Stomach (tissue), 9 donors: ENCODE results near the gene ARFGAP1. TPM values are rescaled to one million over a fixed set of nuclear protein-coding genes. Genes with fewer than 3 reads are reported as not detected.

Experiments used
- DNase-seq, 2 donors: peaks; one replicate each; pipeline versions ENCODE4 v3.0.0 to v3.0.0-alpha.2; 2013 to 2019
- H3K27ac ChIP-seq, 5 donors: fragments of 200-600 bp in 4 of 5; sonication (generic) in 4 of 5; one replicate each; pipeline ENCODE4 v1.5.1; 2013 to 2019; ENCODE audit warnings: mild to moderate bottlenecking in 1 of 5, moderate library complexity in 1 of 5
- H3K27me3 ChIP-seq, 3 donors: fragments of 200-600 bp; sonication (generic); one replicate each; pipeline ENCODE4 v1.5.1; 2017 to 2019; ENCODE audit warnings: mixed run types in 1 of 3
- H3K36me3 ChIP-seq, 4 donors: fragments of 200-600 bp; sonication (generic); 1 replicate in 3 of 4; 2 replicates in 1 of 4; pipeline ENCODE4 v1.5.1; 2016 to 2019
- H3K4me1 ChIP-seq, 4 donors: fragments of 200-600 bp; sonication (generic); one replicate each; pipeline ENCODE4 v1.5.1; 2016 to 2019
- H3K4me3 ChIP-seq, 4 donors: fragments of 200-600 bp; sonication (generic) in 3 of 4; one replicate each; pipeline ENCODE4 v1.5.1; 2016 to 2019; ENCODE audit warnings: mild to moderate bottlenecking in 1 of 4
- H3K9me3 ChIP-seq, 4 donors: fragments of 200-600 bp; sonication (generic); one replicate each; pipeline ENCODE4 v1.5.1; 2016 to 2019
- EP300 ChIP-seq: sonication (generic); formaldehyde crosslinking; IDR thresholded peaks from one replicate; pipeline ENCODE4 v1.6.1; 2017; ENCODE audit warnings: antibody characterized with exemption
- POLR2A ChIP-seq, 4 donors: fragments of 450-650 bp; IDR thresholded peaks; one replicate each; pipeline ENCODE4 v1.6.1; 2016; ENCODE audit warnings: antibody characterized with exemption in 4 of 4, control low read depth in 2 of 4, mild to moderate bottlenecking in 1 of 4, moderate library complexity in 1 of 4
- POLR2AphosphoS5 ChIP-seq, 3 donors: sonication (generic); formaldehyde crosslinking; IDR thresholded peaks; one replicate each; pipeline ENCODE4 v1.6.1; 2016; ENCODE audit warnings: antibody characterized with exemption in 3 of 3
- WGBS, 5 donors: extraction: QIAGEN DNeasy Blood & Tissue Kit in 3 of 5; methylation state at CpG; one replicate each; pipeline versions ENCODE4 v1.1.5 to v1.1.7; 2013 to 2018; 5-methylcytosine and 5-hydroxymethylcytosine counted together
- intact Hi-C: fragments of 100-400 bp; cut with DNase I; formaldehyde crosslinking; loops from one replicate; pipeline ENCODE4 v1.15.1; 2023; ENCODE audit warnings: low total_unique reads
- polyA plus RNA-seq, 3 donors: library from polyadenylated mRNA; stranded (reverse); fragments of 200-250 nt; gene quantifications; one replicate each; pipeline ENCODE4 v1.2.3, GENCODE V29; 2013
- total RNA-seq, 5 donors: library from RNA; depleted of rRNA; stranded (reverse); fragments of >200 nt; gene quantifications; one replicate each; pipeline versions ENCODE4 v1.1.0 to v1.2.3, GENCODE V29; 2014 to 2016
- TF ChIP-seq, protein P1 (sequence below), 7 experiments: fragments of 450-650 bp in 4 of 7; fragments of 200-600 bp in 3 of 7; sonication (generic) in 3 of 7; IDR thresholded peaks; one replicate each; pipeline ENCODE4 v1.5.1; 2016 to 2019; ENCODE audit warnings: antibody characterized with exemption in 7 of 7, control low read depth in 2 of 7, mild to moderate bottlenecking in 1 of 7
- donor health status: healthy with polysubstance abuse.
- donor health status: Bipolar disorder and iron deficiency.
- donor health status: healthy.

The ARFGAP1 gene
- total and polyA plus RNA-seq, 8 donors, result 51.3 to 146 (median 59.4) TPM

GRCh38 chr20:63310265-63310991, 37.8 kb downstream of the ARFGAP1 start:
- no peak overlapping the region for H3K27ac ChIP-seq
- no peaks in the 10 kb centered on the region for H3K9me3 ChIP-seq
- H3K4me1 ChIP-seq, result peaks cover 0 to 7% (median 3%) of the 10 kb centered on the region in 4 donors
- no peaks in the 10 kb centered on the region for H3K36me3 ChIP-seq
- DNase-seq, result no peak
- no peak overlapping the region for H3K4me3 ChIP-seq
- TF ChIP-seq POLR2A (IDR thresholded peaks at IDR 0.05) (no peak), EP300 (no peak), POLR2AphosphoS5 (IDR thresholded peaks at IDR 0.05) (no peak)
- TF ChIP-seq, protein P1, sequence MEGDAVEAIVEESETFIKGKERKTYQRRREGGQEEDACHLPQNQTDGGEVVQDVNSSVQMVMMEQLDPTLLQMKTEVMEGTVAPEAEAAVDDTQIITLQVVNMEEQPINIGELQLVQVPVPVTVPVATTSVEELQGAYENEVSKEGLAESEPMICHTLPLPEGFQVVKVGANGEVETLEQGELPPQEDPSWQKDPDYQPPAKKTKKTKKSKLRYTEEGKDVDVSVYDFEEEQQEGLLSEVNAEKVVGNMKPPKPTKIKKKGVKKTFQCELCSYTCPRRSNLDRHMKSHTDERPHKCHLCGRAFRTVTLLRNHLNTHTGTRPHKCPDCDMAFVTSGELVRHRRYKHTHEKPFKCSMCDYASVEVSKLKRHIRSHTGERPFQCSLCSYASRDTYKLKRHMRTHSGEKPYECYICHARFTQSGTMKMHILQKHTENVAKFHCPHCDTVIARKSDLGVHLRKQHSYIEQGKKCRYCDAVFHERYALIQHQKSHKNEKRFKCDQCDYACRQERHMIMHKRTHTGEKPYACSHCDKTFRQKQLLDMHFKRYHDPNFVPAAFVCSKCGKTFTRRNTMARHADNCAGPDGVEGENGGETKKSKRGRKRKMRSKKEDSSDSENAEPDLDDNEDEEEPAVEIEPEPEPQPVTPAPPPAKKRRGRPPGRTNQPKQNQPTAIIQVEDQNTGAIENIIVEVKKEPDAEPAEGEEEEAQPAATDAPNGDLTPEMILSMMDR (IDR thresholded peaks at IDR 0.05), result no peak
- intact Hi-C loops, result no loop called here
- 55 to 100% (median 66%) methylated on average over 1 to 20 of the region's 20 CpGs for WGBS, 5 donors
- peaks cover 2 to 95% (median 53%) of the 10 kb centered on the region in 3 donors for H3K27me3 ChIP-seq

GRCh38 chr20:63311186-63311832, 38.7 kb downstream of the ARFGAP1 start:
- Histone ChIP-seq H3K4me3 (no peak overlapping the region), H3K27ac (no peak overlapping the region), H3K9me3 (no peaks in the 10 kb centered on the region), H3K4me1 (peaks cover 0 to 7% (median 3%) of the 10 kb centered on the region in 4 donors), H3K27me3 (peaks cover 2 to 95% (median 47%) of the 10 kb centered on the region in 3 donors), H3K36me3 (no peaks in the 10 kb centered on the region)
- DNase-seq, result no peak
- intact Hi-C loops, result no loop called here
- WGBS, 5 donors, result 80 to 84% (median 83%) methylated on average over 11 to 29 of the region's 29 CpGs
- TF ChIP-seq EP300, result no peak
- no peak for TF ChIP-seq POLR2AphosphoS5 (IDR thresholded peaks at IDR 0.05)
- TF ChIP-seq POLR2A (IDR thresholded peaks at IDR 0.05), result no peak
- TF ChIP-seq, protein P1 (IDR thresholded peaks at IDR 0.05), result no peak

GRCh38 chr20:63311833-63312243, 39.2 kb downstream of the ARFGAP1 start:
- DNase-seq, result no peak
- intact Hi-C loops, result no loop called here
- TF ChIP-seq, protein P1 (IDR thresholded peaks at IDR 0.05), result no peak
- TF ChIP-seq POLR2AphosphoS5 (IDR thresholded peaks at IDR 0.05) (no peak), EP300 (no peak), POLR2A (IDR thresholded peaks at IDR 0.05) (no peak)
- Histone ChIP-seq H3K4me3 (no peak overlapping the region), H3K27me3 (peaks cover 2 to 95% (median 41%) of the 10 kb centered on the region in 3 donors), H3K36me3 (no peaks in the 10 kb centered on the region), H3K9me3 (no peaks in the 10 kb centered on the region), H3K4me1 (peaks cover 0 to 7% (median 3%) of the 10 kb centered on the region in 4 donors), H3K27ac (no peak overlapping the region)
- 54 to 69% (median 64%) methylated on average over 14 to 18 of the region's 18 CpGs for WGBS, 5 donors

DNA sequence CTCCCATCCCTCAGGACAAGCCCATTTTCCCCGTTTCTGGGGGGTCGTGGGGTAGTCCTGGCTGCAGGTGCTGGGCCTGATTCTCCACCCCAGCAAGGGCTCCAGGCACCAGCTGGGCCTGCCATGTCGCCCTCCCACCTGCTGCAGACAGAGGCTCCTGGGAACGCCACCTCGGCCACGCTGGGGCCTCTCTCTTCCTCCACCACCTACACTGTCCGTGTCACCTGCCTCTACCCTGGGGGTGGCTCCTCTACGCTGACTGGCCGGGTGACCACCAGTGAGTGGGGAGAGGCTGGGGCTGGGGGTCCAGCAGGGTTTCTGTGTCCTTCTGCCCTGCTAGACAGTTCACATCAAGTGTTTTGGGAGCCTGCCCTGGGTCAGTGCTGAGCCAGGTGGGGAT, 39.7 kb downstream of the ARFGAP1 start:
- intact Hi-C loops, result no loop called here
- H3K36me3 ChIP-seq, result no peaks in the 10 kb centered on the region
- TF ChIP-seq POLR2A (IDR thresholded peaks at IDR 0.05) (no peak), EP300 (no peak), POLR2AphosphoS5 (IDR thresholded peaks at IDR 0.05) (no peak)
- TF ChIP-seq, protein P1 (IDR thresholded peaks at IDR 0.05), result no peak
- H3K4me3 ChIP-seq, result no peak overlapping the region
- H3K27me3 ChIP-seq, result peaks cover 2 to 92% (median 37%) of the 10 kb centered on the region in 3 donors
- H3K4me1 ChIP-seq, result peaks cover 0 to 7% (median 3%) of the 10 kb centered on the region in 4 donors
- H3K9me3 ChIP-seq, result no peaks in the 10 kb centered on the region
- 54 to 64% (median 61%) methylated on average over 9 of the region's 9 CpGs for WGBS, 5 donors
- no peak for DNase-seq
- H3K27ac ChIP-seq, result no peak overlapping the region
